K562 (cell line): ENCODE results near the gene MTA2. TPM values are rescaled to one million over a fixed set of nuclear protein-coding genes. Genes with fewer than 3 reads are reported as not detected.

Source experiments
- ATAC-seq: fragments of 200-7000 bp; cut with Tn5 transposase; 3 replicates; pipeline ENCODE4 v1.9.1; 2020; ENCODE audit warnings: moderate library complexity
- BruUV-seq: library from RNA; stranded (reverse); fragments of 400-500 nt; replicated peaks from 2 replicates; lab custom pipeline; 2021; lab: Mats Ljungman, UMichigan
- CTCF ChIA-PET: fragments of 300-600 bp; formaldehyde crosslinking; extraction: SDS; loops from one replicate; lab custom pipeline; 2021; ENCODE audit warnings: low intra/inter-chr PET ratio; lab: Yijun Ruan, JAX
- POLR2A ChIA-PET: fragments of 300-600, 350-650 bp; sonication (Branson Sonifier 250); formaldehyde crosslinking; extraction: SDS; loops from one replicate; lab custom pipeline; 2021; ENCODE audit warnings: antibody characterized with exemption, inconsistent platforms; lab: Yijun Ruan, JAX
- DNase-seq, 4 experiments: peaks; one replicate each; pipeline versions ENCODE4 v3.0.0 to v3.0.0-alpha.2; 2011 to 2018; ENCODE audit warnings: low spot score in 3 of 4, mixed read lengths in 3 of 4; ENCODE audit errors: extremely low read depth in 1 of 4
- FAIRE-seq: peaks from 2 replicates; lab custom pipeline; 2011; peaks lifted over from hg19 to GRCh38; lab: Jason Lieb, UNC
- H2AFZ ChIP-seq: 2 replicates; pipeline ENCODE4 v1.6.0; 2011; ENCODE audit warnings: low read depth, low read length, control low read depth, inconsistent platforms
- H3K27ac ChIP-seq: fragments of 200-600 bp; 3 replicates; pipeline ENCODE4 v1.8.0; 2011; ENCODE audit warnings: low read depth, mild to moderate bottlenecking, control low read depth, inconsistent platforms, low read length, moderate library complexity, mixed read lengths; ENCODE audit errors: extremely low read depth
- H3K27me3 ChIP-seq, 2 experiments: fragments of 300-600 bp in 1 of 2; 2 replicates in 1 of 2; 3 replicates in 1 of 2; pipeline versions ENCODE4 v1.6.0 to v1.8.0; 2011; ENCODE audit warnings: inconsistent platforms in 2 of 2, low read length in 2 of 2, mild to moderate bottlenecking in 1 of 2, mixed read lengths in 1 of 2, moderate library complexity in 1 of 2; ENCODE audit not compliant: control insufficient read depth in 2 of 2, insufficient read depth in 2 of 2
- H3K36me3 ChIP-seq: fragments of 300-600 bp; 3 replicates; pipeline ENCODE4 v1.8.0; 2011; ENCODE audit warnings: mild to moderate bottlenecking, low read length, inconsistent platforms; ENCODE audit not compliant: control insufficient read depth, insufficient read depth
- H3K4me1 ChIP-seq, 2 experiments: fragments of 200-600 bp in 1 of 2; replicated peaks in 1 of 2; 2 replicates in 1 of 2; 3 replicates in 1 of 2; pipeline versions ENCODE4 v1.5.1 to v1.8.0; 2011; ENCODE audit warnings: inconsistent platforms in 2 of 2, low read length in 2 of 2, mild to moderate bottlenecking in 1 of 2, mixed read lengths in 1 of 2, moderate library complexity in 1 of 2; ENCODE audit not compliant: control insufficient read depth in 2 of 2, insufficient read depth in 2 of 2
- H3K4me2 ChIP-seq: 2 replicates; pipeline ENCODE4 v1.6.1; 2011; ENCODE audit warnings: low read length, control low read depth, inconsistent platforms, mixed read lengths; ENCODE audit not compliant: insufficient read depth
- H3K4me3 ChIP-seq: fragments of 200-600 bp; sonication (generic), shearing (Covaris generic); 2 replicates; pipeline ENCODE4 v1.5.1; 2016; ENCODE audit warnings: control low read depth, inconsistent platforms
- H3K79me2 ChIP-seq: fragments of 200-600 bp; 3 replicates; pipeline ENCODE4 v1.8.0; 2011; ENCODE audit warnings: low read length, inconsistent platforms; ENCODE audit not compliant: control insufficient read depth, insufficient read depth
- H3K9ac ChIP-seq, 2 experiments: 2 replicates each; pipeline versions ENCODE4 v1.6.0 to v1.6.1; 2011; ENCODE audit warnings: low read depth in 2 of 2, low read length in 2 of 2, control low read depth in 1 of 2, inconsistent platforms in 1 of 2, mild to moderate bottlenecking in 1 of 2, mixed read lengths in 1 of 2; ENCODE audit not compliant: insufficient read depth in 1 of 2
- H3K9me1 ChIP-seq: one replicate; pipeline ENCODE4 v1.6.0; 2011; ENCODE audit warnings: inconsistent platforms, mild to moderate bottlenecking, low read length, moderate library complexity; ENCODE audit not compliant: control insufficient read depth, insufficient read depth
- H3K9me3 ChIP-seq: replicated peaks from 2 replicates; pipeline ENCODE4 v1.5.1; 2011; ENCODE audit warnings: low read depth, low read length, inconsistent platforms; ENCODE audit not compliant: control insufficient read depth, insufficient read depth
- H4K20me1 ChIP-seq: replicated peaks from 2 replicates; pipeline ENCODE4 v1.6.1; 2011; ENCODE audit warnings: low read length, inconsistent platforms, mixed read lengths; ENCODE audit not compliant: control insufficient read depth, insufficient read depth
- HCFC1 ChIP-seq: IDR thresholded peaks from 2 replicates; pipeline ENCODE4 v1.6.1; 2012; ENCODE audit warnings: low read depth, low read length, improper control_type of control experiment
- NCOA6 ChIP-seq: fragments of 450-650 bp; IDR thresholded peaks from 2 replicates; pipeline ENCODE4 v1.6.1; 2017; ENCODE audit warnings: mild to moderate bottlenecking
- NEUROD1 ChIP-seq: fragments of 150-350 bp; IDR thresholded peaks from 2 replicates; pipeline ENCODE4 v1.6.1; 2014; ENCODE audit warnings: borderline replicate concordance, low read length, low read depth; ENCODE audit not compliant: partially characterized antibody
- NFE2L1 ChIP-seq: fragments of 450-650 bp; IDR thresholded peaks from 2 replicates; pipeline ENCODE4 v1.6.1; 2016; ENCODE audit warnings: missing genetic modification characterization, low read depth, mild to moderate bottlenecking, missing compliant biosample characterization, moderate library complexity, borderline replicate concordance
- POLR2G ChIP-seq: fragments of 200-400 bp; formaldehyde crosslinking; IDR thresholded peaks from 2 replicates; pipeline ENCODE4 v1.6.1; 2017; ENCODE audit warnings: low read depth, mild to moderate bottlenecking, antibody characterized with exemption, low read length, moderate library complexity
- U2AF1 ChIP-seq: fragments of 200-400 bp; formaldehyde crosslinking; optimal IDR thresholded peaks from 2 replicates; pipeline ENCODE3; 2017; ENCODE audit warnings: mild to moderate bottlenecking, low read depth, low read length, moderate library complexity
- YBX1 ChIP-seq: fragments of 450-650 bp; IDR thresholded peaks from 2 replicates; pipeline ENCODE4 v1.7.1; 2016; ENCODE audit warnings: mild to moderate bottlenecking
- ZNF217 ChIP-seq: sonication (generic); formaldehyde crosslinking; IDR thresholded peaks from 2 replicates; pipeline ENCODE4 v1.8.0; 2022; ENCODE audit warnings: mild to moderate bottlenecking, missing genetic modification reagents
- ZNF384 ChIP-seq: IDR thresholded peaks from 2 replicates; pipeline ENCODE4 v1.6.1; 2012; ENCODE audit warnings: low read depth, low read length, improper control_type of control experiment
- ZNF507 ChIP-seq: conservative IDR thresholded peaks from 2 replicates; pipeline ENCODE4 v1.6.1; 2017; ENCODE audit warnings: missing genetic modification characterization, missing compliant biosample characterization
- ZNF589 ChIP-seq: fragments of 200-800 bp; sonication (Bioruptor generic); IDR thresholded peaks from 2 replicates; pipeline ENCODE4 v1.6.1; 2016; ENCODE audit warnings: low read depth, missing genetic modification characterization, missing compliant biosample characterization
- WGBS: fragments of 100-300 bp; shearing (Covaris generic); methylation state at CpG from one replicate; pipeline ENCODE4 v1.1.6; 2016; ENCODE audit warnings: low coverage, mixed read lengths; ENCODE audit not compliant: insufficient coverage; ENCODE audit errors: missing lambda C conversion rate; 5-methylcytosine and 5-hydroxymethylcytosine counted together
- in situ Hi-C: fragments of 300-500 bp; cut with MboI; formaldehyde crosslinking; loops from 4 replicates; pipeline ENCODE4 v1.15.0; 2018; ENCODE audit warnings: inconsistent platforms, mixed read lengths
- intact Hi-C: fragments of 100-400 bp; cut with micrococcal nuclease; formaldehyde crosslinking; loops from 2 replicates; pipeline ENCODE4 v1.14.2; 2022
- polyA plus RNA-seq, 8 experiments: library from polyadenylated mRNA; depleted of rRNA in 4 of 8; stranded (reverse) in 5 of 8; unstranded in 3 of 8; fragments of >200 nt; fragmentation: Nextera tagmentation in 2 of 8; fragmentation: Illumina TruSeq in 1 of 8; extraction: Ambion mirVana in 2 of 8; extraction: Trizol in 1 of 8; gene quantifications; 2 replicates each; pipeline versions ENCODE4 v1.2.1 to v1.2.3, GENCODE V29; 2011 to 2014; ENCODE audit warnings: inconsistent platforms in 1 of 8, missing spikeins in 1 of 8
- total RNA-seq, 7 experiments: library from RNA; depleted of rRNA in 6 of 7; stranded (reverse); fragments of >200 nt in 6 of 7; fragmentation: Illumina TruSeq in 2 of 7; extraction: Trizol in 2 of 7; gene quantifications; 2 replicates each; pipeline versions ENCODE4 v1.2.1 to v1.2.3, GENCODE V29; 2011 to 2021; ENCODE audit warnings: low replicate concordance in 1 of 7
- TF ChIP-seq, protein P1 (sequence below): IDR thresholded peaks from 2 replicates; pipeline ENCODE4 v1.6.1; 2011; ENCODE audit warnings: borderline replicate concordance, low read depth, mild to moderate bottlenecking, moderate library complexity, low read length; ENCODE audit not compliant: insufficient read depth, poor library complexity, severe bottlenecking
- TF ChIP-seq, protein P2 (sequence below): fragments of 250-450 bp; sonication (Bioruptor Pico); IDR thresholded peaks from 2 replicates; pipeline ENCODE4 v1.9.0; 2021; ENCODE audit warnings: mild to moderate bottlenecking
- TF ChIP-seq, protein P3 (sequence below): sonication (generic); formaldehyde crosslinking; IDR thresholded peaks from 2 replicates; pipeline ENCODE4 v1.8.1; 2023; ENCODE audit warnings: mild to moderate bottlenecking, missing genetic modification reagents
- TF ChIP-seq, protein P4 (sequence below): sonication (generic); formaldehyde crosslinking; IDR thresholded peaks from 2 replicates; pipeline ENCODE4 v1.8.1; 2022; ENCODE audit warnings: missing genetic modification reagents

The MTA2 gene
- total and polyA plus RNA-seq, 9 of the 15 experiments (the other 6 are each of a cell fraction or from before 2014, with no cell fraction given) = 6.2 to 220 (median 172) TPM

DNA sequence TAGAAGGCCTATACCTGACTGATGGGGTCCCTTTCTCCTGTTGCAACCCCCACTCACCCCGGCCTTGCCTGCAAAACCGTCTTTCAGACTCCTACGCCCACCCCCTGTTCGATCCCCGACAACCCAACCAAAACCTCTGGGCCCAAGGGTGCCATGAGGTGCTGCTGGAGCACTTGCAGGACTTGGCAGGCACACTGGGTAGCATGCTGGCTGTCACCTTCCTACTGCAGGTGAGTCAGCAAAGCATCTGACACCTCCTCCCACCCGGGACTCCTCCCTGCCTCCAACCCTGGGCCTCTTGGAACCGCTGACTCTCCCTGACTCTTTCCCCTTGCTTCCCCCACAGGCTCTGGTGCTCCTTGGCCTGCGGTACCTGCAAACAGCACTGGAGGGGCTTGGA is 12.6 kb upstream of the MTA2 start:
- Histone ChIP-seq H4K20me1 (0 out of 2 replicates have a peak, but pooled peaks cover 5% of the 10 kb centered on the region), H3K4me3 (no peak overlapping the region), H3K9me1 (peaks cover 2% of the 10 kb centered on the region), H2AFZ (no peak overlapping the region), H3K36me3 (peaks cover 47% of the 10 kb centered on the region), H3K27ac (peak overlapping the region; percentile 43; the same call in 2 of the 3 replicates), H3K9ac (peak overlapping the region; percentile 20 to 82; a peak in 3 of 4 replicates), H3K79me2 (peaks cover 26% of the 10 kb centered on the region), H3K9me3 (no peaks in the 10 kb centered on the region), H3K4me2 (peak overlapping the region; percentile 28), H3K4me1 (peaks cover 29 to 60% of the 10 kb centered on the region in 2 experiments), H3K27me3 (no peaks in the 10 kb centered on the region)
- POLR2A ChIA-PET = interaction anchor here (0.9 kb wide), 1 partner anchor 40 kb away, joined by 3 read pairs; no protein-coding TSS in a partner anchor
- ATAC-seq = peak; percentile 44
- peak; percentile 52 to 76 (median 58) for DNase-seq
- CTCF ChIA-PET = interaction anchor here (0.5 kb wide), 1 partner anchor 115 kb away, joined by 3 read pairs; no protein-coding TSS in a partner anchor
- no TSS peak for BruUV-seq
- peak; percentile 78 for FAIRE-seq
- in situ Hi-C loops (no loop called here), intact Hi-C loops (loop anchor here (5.0 kb wide), 1 partner anchor 78 kb away; no protein-coding TSS in a partner anchor)
- WGBS = 42% methylated on average over 8 of the region's 8 CpGs
- TF ChIP-seq, protein P1, sequence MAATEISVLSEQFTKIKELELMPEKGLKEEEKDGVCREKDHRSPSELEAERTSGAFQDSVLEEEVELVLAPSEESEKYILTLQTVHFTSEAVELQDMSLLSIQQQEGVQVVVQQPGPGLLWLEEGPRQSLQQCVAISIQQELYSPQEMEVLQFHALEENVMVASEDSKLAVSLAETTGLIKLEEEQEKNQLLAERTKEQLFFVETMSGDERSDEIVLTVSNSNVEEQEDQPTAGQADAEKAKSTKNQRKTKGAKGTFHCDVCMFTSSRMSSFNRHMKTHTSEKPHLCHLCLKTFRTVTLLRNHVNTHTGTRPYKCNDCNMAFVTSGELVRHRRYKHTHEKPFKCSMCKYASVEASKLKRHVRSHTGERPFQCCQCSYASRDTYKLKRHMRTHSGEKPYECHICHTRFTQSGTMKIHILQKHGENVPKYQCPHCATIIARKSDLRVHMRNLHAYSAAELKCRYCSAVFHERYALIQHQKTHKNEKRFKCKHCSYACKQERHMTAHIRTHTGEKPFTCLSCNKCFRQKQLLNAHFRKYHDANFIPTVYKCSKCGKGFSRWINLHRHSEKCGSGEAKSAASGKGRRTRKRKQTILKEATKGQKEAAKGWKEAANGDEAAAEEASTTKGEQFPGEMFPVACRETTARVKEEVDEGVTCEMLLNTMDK = no peak
- TF ChIP-seq HCFC1 (no peak), NFE2L1 (tag) (no peak), ZNF217 (CRISPR knock-in tag) (no peak), POLR2G (no peak), U2AF1 (no peak), ZNF507 (tag) (no peak), NCOA6 (no peak), ZNF384 (no peak), ZNF589 (CRISPR knock-in tag) (no peak), NEUROD1 (no peak), YBX1 (no peak)
- TF ChIP-seq, protein P2, sequence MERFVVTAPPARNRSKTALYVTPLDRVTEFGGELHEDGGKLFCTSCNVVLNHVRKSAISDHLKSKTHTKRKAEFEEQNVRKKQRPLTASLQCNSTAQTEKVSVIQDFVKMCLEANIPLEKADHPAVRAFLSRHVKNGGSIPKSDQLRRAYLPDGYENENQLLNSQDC (CRISPR knock-in tag) = no peak
- TF ChIP-seq, protein P3, sequence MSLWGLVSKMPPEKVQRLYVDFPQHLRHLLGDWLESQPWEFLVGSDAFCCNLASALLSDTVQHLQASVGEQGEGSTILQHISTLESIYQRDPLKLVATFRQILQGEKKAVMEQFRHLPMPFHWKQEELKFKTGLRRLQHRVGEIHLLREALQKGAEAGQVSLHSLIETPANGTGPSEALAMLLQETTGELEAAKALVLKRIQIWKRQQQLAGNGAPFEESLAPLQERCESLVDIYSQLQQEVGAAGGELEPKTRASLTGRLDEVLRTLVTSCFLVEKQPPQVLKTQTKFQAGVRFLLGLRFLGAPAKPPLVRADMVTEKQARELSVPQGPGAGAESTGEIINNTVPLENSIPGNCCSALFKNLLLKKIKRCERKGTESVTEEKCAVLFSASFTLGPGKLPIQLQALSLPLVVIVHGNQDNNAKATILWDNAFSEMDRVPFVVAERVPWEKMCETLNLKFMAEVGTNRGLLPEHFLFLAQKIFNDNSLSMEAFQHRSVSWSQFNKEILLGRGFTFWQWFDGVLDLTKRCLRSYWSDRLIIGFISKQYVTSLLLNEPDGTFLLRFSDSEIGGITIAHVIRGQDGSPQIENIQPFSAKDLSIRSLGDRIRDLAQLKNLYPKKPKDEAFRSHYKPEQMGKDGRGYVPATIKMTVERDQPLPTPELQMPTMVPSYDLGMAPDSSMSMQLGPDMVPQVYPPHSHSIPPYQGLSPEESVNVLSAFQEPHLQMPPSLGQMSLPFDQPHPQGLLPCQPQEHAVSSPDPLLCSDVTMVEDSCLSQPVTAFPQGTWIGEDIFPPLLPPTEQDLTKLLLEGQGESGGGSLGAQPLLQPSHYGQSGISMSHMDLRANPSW (CRISPR knock-in tag) = no peak
- TF ChIP-seq, protein P4, sequence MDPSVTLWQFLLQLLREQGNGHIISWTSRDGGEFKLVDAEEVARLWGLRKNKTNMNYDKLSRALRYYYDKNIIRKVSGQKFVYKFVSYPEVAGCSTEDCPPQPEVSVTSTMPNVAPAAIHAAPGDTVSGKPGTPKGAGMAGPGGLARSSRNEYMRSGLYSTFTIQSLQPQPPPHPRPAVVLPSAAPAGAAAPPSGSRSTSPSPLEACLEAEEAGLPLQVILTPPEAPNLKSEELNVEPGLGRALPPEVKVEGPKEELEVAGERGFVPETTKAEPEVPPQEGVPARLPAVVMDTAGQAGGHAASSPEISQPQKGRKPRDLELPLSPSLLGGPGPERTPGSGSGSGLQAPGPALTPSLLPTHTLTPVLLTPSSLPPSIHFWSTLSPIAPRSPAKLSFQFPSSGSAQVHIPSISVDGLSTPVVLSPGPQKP (CRISPR knock-in tag) = no peak
